ENCODE results near the gene DGKB.

- no peak for TF ChIP-seq CTCF (conservative IDR thresholded peaks at IDR 0.05; ENCODE audit: low read depth, low read length)
- no peak for TF ChIP-seq EZH2 (IDR thresholded peaks at IDR 0.05; ENCODE audit: borderline replicate concordance, low read depth, low read length, poor library complexity, severe bottlenecking)
Observed at GRCh38 chr7:14503623-14504022, 398.9 kb downstream of the DGKB start.
